Activated CD8-positive, alpha-beta memory T cell treated with anti-CD3 and anti-CD28 coated beads for 1 hour (primary cell): ENCODE measurements around the gene GALNT17.
"Not testable (repeated sequence)": the region's sequence is repeated elsewhere in the genome, so short reads cannot be mapped to it uniquely, and the experiment has no call there.

Source experiments
- DNase-seq, 2 donors: peaks; one replicate each; pipeline ENCODE4 v3.0.0-alpha.2; 2020; ENCODE audit warnings: low read depth in 1 of 2; ENCODE audit errors: extremely low read depth in 1 of 2

GALNT17 gene

GRCh38 chr7:71601851-71602250 lies 469.9 kb downstream of the GALNT17 start:
- DNase-seq = no peak

GRCh38 chr7:71604818-71605414 lies 473.0 kb downstream of the GALNT17 start:
- no peak for DNase-seq

GRCh38 chr7:71611986-71612385 lies 480.0 kb downstream of the GALNT17 start:
- no peak for DNase-seq

- no peak for DNase-seq
These were observed 481.0 kb downstream of the GALNT17 start for GRCh38 chr7:71612911-71613310.

- DNase-seq = no peak
These were observed 481.4 kb downstream of the GALNT17 start for GRCh38 chr7:71613313-71613712.

- no peak for DNase-seq
These were observed 483.1 kb downstream of the GALNT17 start for GRCh38 chr7:71615017-71615416.

- DNase-seq = no peak
These were observed 484.3 kb downstream of the GALNT17 start for GRCh38 chr7:71616217-71616616.

- no peak for DNase-seq
These were observed 486.3 kb downstream of the GALNT17 start for GRCh38 chr7:71618278-71618677.

- no peak for DNase-seq
These were observed 493.6 kb downstream of the GALNT17 start for GRCh38 chr7:71625545-71625944.

GRCh38 chr7:71626206-71626605 lies 494.3 kb downstream of the GALNT17 start:
- DNase-seq = no peak

GRCh38 chr7:71627651-71628050 lies 495.7 kb downstream of the GALNT17 start:
- no peak for DNase-seq

GRCh38 chr7:71630516-71630915 lies 498.6 kb downstream of the GALNT17 start:
- DNase-seq = no peak

GRCh38 chr7:71633551-71634008 lies 501.6 kb downstream of the GALNT17 start:
- DNase-seq = no peak

GRCh38 chr7:71635849-71636248 lies 503.9 kb downstream of the GALNT17 start:
- not testable (repeated sequence) for DNase-seq

GRCh38 chr7:71636329-71636728 lies 504.4 kb downstream of the GALNT17 start:
- no peak for DNase-seq

GRCh38 chr7:71637578-71637977 lies 505.6 kb downstream of the GALNT17 start:
- DNase-seq = no peak

GRCh38 chr7:71638108-71638507 lies 506.2 kb downstream of the GALNT17 start:
- no peak for DNase-seq

- no peak for DNase-seq
These were observed 507.6 kb downstream of the GALNT17 start for GRCh38 chr7:71639382-71640085.

- DNase-seq = not testable (repeated sequence)
These were observed 511.1 kb downstream of the GALNT17 start for GRCh38 chr7:71643031-71643430.

GRCh38 chr7:71645836-71646235 lies 513.9 kb downstream of the GALNT17 start:
- no peak for DNase-seq

GRCh38 chr7:71649812-71650211 lies 517.9 kb downstream of the GALNT17 start:
- DNase-seq = no peak

GRCh38 chr7:71650653-71651337 lies 518.9 kb downstream of the GALNT17 start:
- no peak for DNase-seq
